ENCODE measurements around the gene ATP9B.

The ATP9B gene

DNA sequence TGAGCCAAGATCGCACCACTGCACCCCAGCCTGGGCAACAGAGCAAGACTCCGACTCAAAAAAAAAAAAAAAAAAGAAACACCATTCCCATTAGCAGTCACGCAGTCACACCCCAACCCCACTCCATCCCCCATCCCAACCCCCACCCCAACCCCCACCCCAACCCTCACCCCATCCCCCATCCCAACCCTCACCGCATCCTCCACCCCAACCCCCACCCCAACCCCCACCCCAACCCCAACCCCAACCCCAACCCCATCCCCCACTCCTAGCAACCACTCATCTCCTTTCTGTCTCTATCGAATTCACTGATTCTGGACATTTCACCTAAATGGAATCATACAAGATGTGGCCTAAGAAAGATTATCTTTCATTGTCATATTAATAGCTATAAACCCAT lies 25.9 kb upstream of the ATP9B start:
- H3K27ac ChIP-seq = no peak overlapping the region
- TF ChIP-seq, protein P1, sequence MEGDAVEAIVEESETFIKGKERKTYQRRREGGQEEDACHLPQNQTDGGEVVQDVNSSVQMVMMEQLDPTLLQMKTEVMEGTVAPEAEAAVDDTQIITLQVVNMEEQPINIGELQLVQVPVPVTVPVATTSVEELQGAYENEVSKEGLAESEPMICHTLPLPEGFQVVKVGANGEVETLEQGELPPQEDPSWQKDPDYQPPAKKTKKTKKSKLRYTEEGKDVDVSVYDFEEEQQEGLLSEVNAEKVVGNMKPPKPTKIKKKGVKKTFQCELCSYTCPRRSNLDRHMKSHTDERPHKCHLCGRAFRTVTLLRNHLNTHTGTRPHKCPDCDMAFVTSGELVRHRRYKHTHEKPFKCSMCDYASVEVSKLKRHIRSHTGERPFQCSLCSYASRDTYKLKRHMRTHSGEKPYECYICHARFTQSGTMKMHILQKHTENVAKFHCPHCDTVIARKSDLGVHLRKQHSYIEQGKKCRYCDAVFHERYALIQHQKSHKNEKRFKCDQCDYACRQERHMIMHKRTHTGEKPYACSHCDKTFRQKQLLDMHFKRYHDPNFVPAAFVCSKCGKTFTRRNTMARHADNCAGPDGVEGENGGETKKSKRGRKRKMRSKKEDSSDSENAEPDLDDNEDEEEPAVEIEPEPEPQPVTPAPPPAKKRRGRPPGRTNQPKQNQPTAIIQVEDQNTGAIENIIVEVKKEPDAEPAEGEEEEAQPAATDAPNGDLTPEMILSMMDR (conservative IDR thresholded peaks at IDR 0.05; ENCODE audit: low read depth) = no peak
- ChIA-PET CTCF (no interaction called here), POLR2A (ENCODE audit: low non-redundant PET) (no interaction called here)
- DNase-seq (ENCODE audit: low spot score) = no peak

DNA sequence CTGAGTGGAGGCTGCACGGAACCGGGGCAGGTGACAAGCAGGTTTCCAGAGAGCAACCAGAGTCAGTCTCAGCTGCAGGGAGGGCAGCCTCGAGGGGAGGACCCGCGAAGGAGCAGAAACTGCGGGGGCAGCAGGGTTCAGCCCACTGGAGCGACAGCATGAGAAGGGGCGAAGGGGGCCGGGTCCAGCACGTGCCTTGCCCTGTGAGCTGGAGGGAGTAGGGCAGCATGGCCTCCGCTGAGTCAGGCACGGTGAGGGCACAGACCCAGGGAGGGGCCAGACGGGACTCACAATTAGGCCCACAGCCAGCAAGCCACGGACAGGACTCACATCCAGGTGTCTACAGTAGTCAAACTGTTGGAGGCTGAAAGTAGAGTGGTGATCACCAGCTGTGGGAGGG lies 22.7 kb upstream of the ATP9B start:
- TF ChIP-seq, protein P1 (conservative IDR thresholded peaks at IDR 0.05; ENCODE audit: low read depth) = no peak
- CTCF ChIA-PET = no interaction called here
- no peak for DNase-seq (ENCODE audit: low spot score)
- POLR2A ChIA-PET (ENCODE audit: low non-redundant PET) = no interaction called here
- no peak overlapping the region for H3K27ac ChIP-seq

DNA sequence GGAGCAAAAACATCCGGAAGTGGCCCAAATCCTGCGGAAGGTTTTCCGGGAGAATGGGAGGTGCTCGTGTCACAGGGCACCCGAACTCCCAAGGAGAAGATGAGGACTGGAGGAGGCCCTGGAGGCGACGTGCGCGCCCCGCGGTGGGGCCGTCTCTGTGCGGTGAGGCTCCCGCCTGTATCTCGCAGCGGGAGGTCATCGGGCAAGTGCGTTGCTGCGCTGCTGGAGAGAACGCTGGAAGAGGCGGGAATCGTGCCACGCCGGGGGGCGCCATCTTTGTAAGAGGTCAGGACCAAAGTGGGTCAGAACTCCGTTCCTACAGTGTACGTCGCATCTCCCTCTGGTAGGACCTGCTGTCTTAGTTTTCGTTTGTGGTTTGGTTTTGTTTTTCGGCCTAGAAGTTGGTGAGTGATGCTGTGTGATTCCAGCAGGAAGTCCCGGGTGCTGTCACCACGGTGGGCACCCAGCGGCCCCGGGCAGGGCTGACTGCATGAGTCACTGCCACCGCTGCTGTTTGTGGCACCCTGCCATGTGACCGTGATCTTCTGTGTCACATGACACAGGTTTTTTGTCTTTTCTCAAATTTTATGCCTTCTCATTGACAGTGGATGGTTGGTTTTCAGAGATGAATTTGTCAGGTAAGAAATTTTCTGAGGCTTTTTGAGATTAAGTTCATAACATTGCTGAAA lies 21.5 kb upstream of the ATP9B start:
- TF ChIP-seq, protein P1 (conservative IDR thresholded peaks at IDR 0.05; ENCODE audit: low read depth) = no peak
- no peak overlapping the region for H3K27ac ChIP-seq
- CTCF ChIA-PET = no interaction called here
- DNase-seq (ENCODE audit: low spot score) = no peak
- POLR2A ChIA-PET (ENCODE audit: low non-redundant PET) = no interaction called here

DNA sequence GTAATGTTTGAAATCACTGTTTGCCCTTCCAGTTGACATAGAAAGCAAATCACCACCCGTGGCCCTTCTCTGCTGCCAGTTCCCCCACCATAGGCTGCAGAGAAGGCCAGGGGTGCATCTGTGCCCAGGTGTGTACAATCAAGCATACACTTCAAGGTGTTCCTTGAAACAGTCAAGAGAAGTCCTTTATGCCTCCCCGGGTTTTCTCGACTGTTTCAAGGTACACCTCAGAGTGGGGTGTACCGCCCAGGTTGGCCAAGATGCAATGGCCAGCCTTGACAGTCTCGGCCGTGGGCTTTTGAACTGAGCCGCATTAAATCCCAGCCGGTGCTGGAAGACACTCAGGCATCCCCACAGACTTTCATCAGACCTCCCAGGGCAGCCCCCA lies 21.0 kb upstream of the ATP9B start:
- CTCF ChIA-PET = no interaction called here

DNA sequence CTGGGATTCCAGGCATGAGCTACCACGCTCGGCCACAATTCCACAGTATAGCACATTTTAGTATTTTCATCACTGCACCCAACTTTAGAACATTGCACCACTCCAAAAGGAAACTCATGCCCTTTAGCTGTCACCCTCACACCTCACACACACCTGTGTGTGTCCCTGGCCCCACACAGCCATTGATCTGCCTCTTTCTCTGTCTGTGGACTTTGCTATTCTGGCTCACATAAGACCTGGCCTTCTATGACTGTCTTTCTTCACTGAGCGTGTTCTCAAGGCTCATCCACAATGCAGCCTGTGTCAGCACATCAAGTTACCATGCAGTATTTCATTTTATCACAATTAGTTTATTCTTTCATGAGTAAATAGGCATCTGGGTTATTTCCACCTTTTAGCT lies 19.7 kb upstream of the ATP9B start:
- ChIA-PET CTCF (interaction anchor here (0.7 to 1.3 kb wide), 2 partner anchors 13 to 157 kb away, joined by 3 to 4 read pairs; no protein-coding TSS in a partner anchor), POLR2A (ENCODE audit: low non-redundant PET) (no interaction called here)
- H3K27ac ChIP-seq = no peak overlapping the region
- TF ChIP-seq, protein P1 (conservative IDR thresholded peaks at IDR 0.05; ENCODE audit: low read depth) = no peak
- DNase-seq (ENCODE audit: low spot score) = no peak

More for the DNA sequence above, 21.0 kb upstream of the ATP9B start:
- DNase-seq (ENCODE audit: low spot score) = no peak
- TF ChIP-seq, protein P1 (conservative IDR thresholded peaks at IDR 0.05; ENCODE audit: low read depth) = no peak
- POLR2A ChIA-PET (ENCODE audit: low non-redundant PET) = no interaction called here
- H3K27ac ChIP-seq = no peak overlapping the region

DNA sequence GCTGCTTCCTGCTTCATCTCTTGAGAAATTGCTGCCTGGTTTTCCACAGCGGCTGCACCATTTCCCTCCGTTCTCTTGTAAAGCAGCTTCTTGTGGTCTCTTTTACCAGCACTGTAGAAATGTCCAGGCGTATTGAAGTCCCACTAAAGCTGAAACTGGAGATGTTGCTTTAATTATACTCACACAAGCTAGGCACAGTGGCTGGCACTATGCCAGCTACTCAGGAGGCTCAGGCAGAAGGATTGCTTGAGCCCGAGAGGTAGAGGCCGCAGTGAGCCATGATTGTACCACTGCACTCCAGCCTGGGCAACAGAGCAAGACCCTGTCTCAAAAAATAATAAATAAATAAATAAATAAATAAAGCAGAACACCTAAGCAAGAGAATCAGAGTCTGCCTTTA lies 19.2 kb upstream of the ATP9B start:
- POLR2A ChIA-PET (ENCODE audit: low non-redundant PET) = no interaction called here

More for the DNA sequence above, 19.2 kb upstream of the ATP9B start:
- CTCF ChIA-PET = interaction anchor here (0.7 to 1.3 kb wide), 2 partner anchors 13 to 158 kb away, joined by 3 to 4 read pairs; no protein-coding TSS in a partner anchor
- H3K27ac ChIP-seq = no peak overlapping the region
- TF ChIP-seq, protein P1 (conservative IDR thresholded peaks at IDR 0.05; ENCODE audit: low read depth) = no peak
- no peak for DNase-seq (ENCODE audit: low spot score)

Measured in RWPE1 (cell line).